Endothelial cell of umbilical vein (primary cell): Measurements from ENCODE around the gene OSBP2. TPM values are rescaled to one million over a fixed set of nuclear protein-coding genes. Genes with fewer than 3 reads are reported as not detected.

Source experiments
- BruUV-seq: library from RNA; stranded (reverse); fragments of 400-500 nt; replicated peaks from 2 replicates; lab custom pipeline; 2021; lab: Mats Ljungman, UMichigan
- CTCF ChIA-PET: fragments of 300-600, 350-600 bp; sonication (Branson Sonifier 250); formaldehyde crosslinking; loops from one replicate; lab custom pipeline; 2021; ENCODE audit warnings: antibody characterized with exemption, inconsistent platforms; lab: Charles Lee
- POLR2A ChIA-PET: fragments of 300-600, 350-600 bp; sonication (Branson Sonifier 250); formaldehyde crosslinking; loops from one replicate; lab custom pipeline; 2021; ENCODE audit warnings: antibody characterized with exemption, inconsistent platforms; lab: Charles Lee
- DNase-seq: peaks from one replicate; pipeline ENCODE4 v3.0.0-alpha.2; 2011; ENCODE audit warnings: low read depth, low spot score
- FAIRE-seq: peaks from 2 replicates; lab custom pipeline; 2011; peaks lifted over from hg19 to GRCh38; lab: Jason Lieb, UNC
- H2AFZ ChIP-seq: 2 replicates; pipeline ENCODE4 v1.6.0; 2012; ENCODE audit warnings: low read depth, low read length, control low read depth, inconsistent platforms
- H3K27ac ChIP-seq: 2 replicates; pipeline ENCODE4 v1.5.1; 2011; ENCODE audit warnings: low read depth, mild to moderate bottlenecking, control low read depth, low read length, moderate library complexity; ENCODE audit not compliant: insufficient read depth
- H3K27me3 ChIP-seq, 2 experiments: 2 replicates each; pipeline versions ENCODE4 v1.6.0 to v1.6.1; 2011; ENCODE audit warnings: low read length in 2 of 2, mixed read lengths in 1 of 2; ENCODE audit not compliant: control insufficient read depth in 2 of 2, insufficient read depth in 2 of 2
- H3K36me3 ChIP-seq, 2 experiments: 2 replicates in 1 of 2; 3 replicates in 1 of 2; pipeline ENCODE4 v1.5.1; 2011; ENCODE audit warnings: low read length in 2 of 2, mild to moderate bottlenecking in 1 of 2, moderate library complexity in 1 of 2; ENCODE audit not compliant: control insufficient read depth in 2 of 2, insufficient read depth in 2 of 2; ENCODE audit errors: extremely low read depth in 1 of 2
- H3K4me1 ChIP-seq: 3 replicates; pipeline ENCODE4 v1.5.1; 2011; ENCODE audit warnings: mild to moderate bottlenecking, low read length; ENCODE audit not compliant: control insufficient read depth, insufficient read depth; ENCODE audit errors: extremely low read depth
- H3K4me2 ChIP-seq: 2 replicates; pipeline ENCODE4 v1.6.1; 2011; ENCODE audit warnings: low read length, control low read depth, mixed read lengths; ENCODE audit not compliant: insufficient read depth
- H3K4me3 ChIP-seq, 3 experiments: fragments of 200-600 bp in 1 of 3; sonication (generic), shearing (Covaris generic) in 1 of 3; replicated peaks in 1 of 3; 2 replicates each; pipeline ENCODE4 v1.5.1; 2011 to 2016; ENCODE audit warnings: control low read depth in 3 of 3, low read length in 3 of 3, mild to moderate bottlenecking in 2 of 3, inconsistent platforms in 1 of 3, low read depth in 1 of 3, moderate library complexity in 1 of 3; ENCODE audit not compliant: insufficient read depth in 1 of 3
- H3K79me2 ChIP-seq: 2 replicates; pipeline ENCODE4 v1.6.0; 2012; ENCODE audit warnings: low read length, inconsistent platforms; ENCODE audit not compliant: control insufficient read depth, insufficient read depth
- H3K9ac ChIP-seq: replicated peaks from 2 replicates; pipeline ENCODE3; 2011; ENCODE audit warnings: low read length, control low read depth; ENCODE audit not compliant: insufficient read depth; ENCODE audit errors: extremely low read depth
- H3K9me1 ChIP-seq: replicated peaks from 3 replicates; pipeline ENCODE4 v1.6.0; 2011; ENCODE audit warnings: mild to moderate bottlenecking, low read length; ENCODE audit not compliant: control insufficient read depth, insufficient read depth; ENCODE audit errors: extremely low read depth
- H3K9me3 ChIP-seq: replicated peaks from 2 replicates; pipeline ENCODE4 v1.5.1; 2012; ENCODE audit warnings: low read length, inconsistent platforms; ENCODE audit not compliant: control insufficient read depth, insufficient read depth
- H4K20me1 ChIP-seq: replicated peaks from 2 replicates; pipeline ENCODE3; 2011; ENCODE audit warnings: mild to moderate bottlenecking, low read length; ENCODE audit not compliant: control insufficient read depth, insufficient read depth; ENCODE audit errors: extremely low read depth
- EZH2 ChIP-seq: IDR thresholded peaks from 2 replicates; pipeline ENCODE4 v1.6.1; 2012; ENCODE audit warnings: borderline replicate concordance, low read depth, mild to moderate bottlenecking, moderate library complexity, low read length, inconsistent platforms; ENCODE audit not compliant: severe bottlenecking
- FOS ChIP-seq: IDR thresholded peaks from 2 replicates; pipeline ENCODE4 v1.6.1; 2011; ENCODE audit warnings: mild to moderate bottlenecking, low read length, moderate library complexity, borderline replicate concordance; ENCODE audit not compliant: insufficient read depth
- GATA2 ChIP-seq: IDR thresholded peaks from 2 replicates; pipeline ENCODE4 v1.7.0; 2011; ENCODE audit warnings: low read depth, mild to moderate bottlenecking, moderate library complexity, mixed read lengths, low read length; ENCODE audit not compliant: insufficient read length, insufficient read depth
- JUN ChIP-seq: IDR thresholded peaks from 2 replicates; pipeline ENCODE4 v1.6.1; 2011; ENCODE audit warnings: borderline replicate concordance, low read depth; ENCODE audit not compliant: insufficient read length, insufficient read depth
- MYC ChIP-seq: IDR thresholded peaks from one replicate; pipeline ENCODE4 v1.6.1; 2011; ENCODE audit warnings: mild to moderate bottlenecking, low read depth, low read length
- POLR2A ChIP-seq: IDR thresholded peaks from 2 replicates; pipeline ENCODE4 v1.6.1; 2012; ENCODE audit warnings: low read depth, mild to moderate bottlenecking, control low read depth, low read length
- POLR2AphosphoS5 ChIP-seq: IDR thresholded peaks from 2 replicates; pipeline ENCODE4 v1.6.1; 2012; ENCODE audit warnings: low read depth, mild to moderate bottlenecking, control low read depth, low read length, moderate library complexity; ENCODE audit not compliant: insufficient read depth
- dilution Hi-C: fragments of 300-500 bp; cut with MboI; formaldehyde crosslinking; loops from one replicate; pipeline ENCODE4 v1.15.0; 2019; ENCODE audit warnings: low sequenced_read_pairs; ENCODE audit not compliant: extremely low pct_ligation_motif_present
- intact Hi-C: fragments of 100-400 bp; cut with micrococcal nuclease; formaldehyde crosslinking; loops from one replicate; pipeline ENCODE4 v1.10.0; 2022
- polyA plus RNA-seq, 4 experiments: library from polyadenylated mRNA; depleted of rRNA in 3 of 4; stranded (reverse) in 3 of 4; unstranded in 1 of 4; fragments of >200 nt; gene quantifications; 2 replicates each; pipeline versions ENCODE4 v1.2.1 to v1.2.3, GENCODE V29; 2011 to 2012; ENCODE audit warnings: missing spikeins in 1 of 4
- total RNA-seq: library from RNA; stranded (reverse); gene quantifications from 2 replicates; pipeline ENCODE4 v1.2.3, GENCODE V29; 2021
- TF ChIP-seq, protein P1 (sequence below): IDR thresholded peaks from 2 replicates; pipeline ENCODE4 v1.6.1; 2011; ENCODE audit not compliant: insufficient read depth, insufficient read length
- TF ChIP-seq, protein P2 (sequence below), 2 donors: IDR thresholded peaks; 1 replicate in 1 of 2; 2 replicates in 1 of 2; pipeline ENCODE4 v1.5.1; 2011; ENCODE audit warnings: low read length in 2 of 2, mild to moderate bottlenecking in 2 of 2, moderate library complexity in 2 of 2, control low read depth in 1 of 2, inconsistent platforms in 1 of 2, low read depth in 1 of 2; ENCODE audit not compliant: insufficient read depth in 1 of 2; ENCODE audit errors: extremely low read depth in 1 of 2

The OSBP2 gene
- total and polyA plus RNA-seq, 2 donors (not counting 3 experiments of a cell fraction or from before 2014, with no cell fraction given) = 4.1 to 7.5 TPM

DNA sequence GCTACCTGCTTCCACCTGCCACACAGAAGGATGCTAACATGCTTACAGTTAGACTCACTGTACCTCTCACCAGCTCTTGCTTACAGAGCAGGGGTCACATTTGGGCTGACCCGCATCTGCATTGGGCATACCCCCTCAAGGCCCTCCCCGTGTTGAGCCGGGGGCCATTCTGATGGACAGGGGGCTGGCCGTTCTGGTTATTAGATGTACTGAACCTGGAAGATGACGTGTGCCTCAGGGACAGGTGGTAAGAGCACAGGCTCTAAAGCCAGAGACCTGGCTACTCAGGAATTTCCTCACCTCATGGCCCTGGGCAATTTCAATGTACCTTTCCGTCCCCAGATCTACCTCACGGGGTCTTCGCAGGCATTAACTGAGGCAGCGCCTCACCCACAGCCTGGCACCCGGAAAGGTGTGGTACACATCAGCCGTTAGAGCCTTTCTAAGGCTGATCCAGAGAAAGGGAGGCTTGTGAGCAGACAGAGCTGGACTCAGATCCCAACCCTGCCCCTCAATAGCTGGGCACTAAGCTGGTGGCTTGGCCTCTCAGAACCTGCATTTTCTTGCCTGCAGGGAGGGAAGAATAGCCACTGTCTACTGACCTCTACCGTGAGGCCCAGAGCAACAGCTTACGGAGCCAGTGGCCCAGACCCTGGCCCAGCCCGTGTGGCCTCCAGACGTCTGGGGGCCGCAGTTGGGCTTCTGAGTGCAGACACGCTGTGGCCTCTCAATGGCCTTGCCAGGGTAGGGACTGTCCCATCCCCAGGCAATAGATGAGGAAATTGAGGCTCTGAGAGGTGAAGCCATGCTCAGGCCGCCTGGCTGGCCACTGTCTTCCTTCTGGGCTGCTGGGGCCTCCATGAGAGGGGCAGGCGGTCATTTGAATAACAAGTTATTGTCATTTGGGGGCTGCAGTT, 173.3 kb downstream of the OSBP2 start:
- CTCF ChIA-PET = interaction anchor here (0.7 to 2.3 kb wide), 4 partner anchors 23 to 105 kb away, joined by 3 to 13 read pairs (median 10); no protein-coding TSS in a partner anchor
- no peak overlapping the region for H3K27ac ChIP-seq
- no peak for FAIRE-seq

More for the DNA sequence above, 173.3 kb downstream of the OSBP2 start:
- Histone ChIP-seq H3K79me2 (no peaks in the 10 kb centered on the region), H3K27me3 (no peaks in the 10 kb centered on the region), H3K9me1 (no peaks in the 10 kb centered on the region), H3K4me1 (peaks cover 14% of the 10 kb centered on the region), H3K9me3 (no peaks in the 10 kb centered on the region), H4K20me1 (no peaks in the 10 kb centered on the region), H3K4me2 (no peak overlapping the region), H3K36me3 (no peaks in the 10 kb centered on the region), H3K9ac (no peak overlapping the region), H2AFZ (no peak overlapping the region), H3K4me3 (no peak overlapping the region)
- POLR2A ChIA-PET = no interaction called here
- BruUV-seq = no TSS peak
- dilution Hi-C loops (no loop called here), intact Hi-C loops (loop anchor here (2.0 kb wide), 3 partner anchors 23 to 65 kb away; no protein-coding TSS in a partner anchor)
- no peak for DNase-seq
- TF ChIP-seq POLR2AphosphoS5 (no peak), MYC (no peak), JUN (no peak), EZH2 (no peak), POLR2A (no peak), FOS (no peak), GATA2 (no peak)
- TF ChIP-seq, protein P1, sequence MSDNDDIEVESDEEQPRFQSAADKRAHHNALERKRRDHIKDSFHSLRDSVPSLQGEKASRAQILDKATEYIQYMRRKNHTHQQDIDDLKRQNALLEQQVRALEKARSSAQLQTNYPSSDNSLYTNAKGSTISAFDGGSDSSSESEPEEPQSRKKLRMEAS = no peak
- TF ChIP-seq, protein P2, sequence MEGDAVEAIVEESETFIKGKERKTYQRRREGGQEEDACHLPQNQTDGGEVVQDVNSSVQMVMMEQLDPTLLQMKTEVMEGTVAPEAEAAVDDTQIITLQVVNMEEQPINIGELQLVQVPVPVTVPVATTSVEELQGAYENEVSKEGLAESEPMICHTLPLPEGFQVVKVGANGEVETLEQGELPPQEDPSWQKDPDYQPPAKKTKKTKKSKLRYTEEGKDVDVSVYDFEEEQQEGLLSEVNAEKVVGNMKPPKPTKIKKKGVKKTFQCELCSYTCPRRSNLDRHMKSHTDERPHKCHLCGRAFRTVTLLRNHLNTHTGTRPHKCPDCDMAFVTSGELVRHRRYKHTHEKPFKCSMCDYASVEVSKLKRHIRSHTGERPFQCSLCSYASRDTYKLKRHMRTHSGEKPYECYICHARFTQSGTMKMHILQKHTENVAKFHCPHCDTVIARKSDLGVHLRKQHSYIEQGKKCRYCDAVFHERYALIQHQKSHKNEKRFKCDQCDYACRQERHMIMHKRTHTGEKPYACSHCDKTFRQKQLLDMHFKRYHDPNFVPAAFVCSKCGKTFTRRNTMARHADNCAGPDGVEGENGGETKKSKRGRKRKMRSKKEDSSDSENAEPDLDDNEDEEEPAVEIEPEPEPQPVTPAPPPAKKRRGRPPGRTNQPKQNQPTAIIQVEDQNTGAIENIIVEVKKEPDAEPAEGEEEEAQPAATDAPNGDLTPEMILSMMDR (IDR thresholded peaks at IDR 0.05; ENCODE audit: extremely low read depth in 1 of 2, insufficient read depth in 1 of 2, low read depth in 1 of 2, low read length in 2 of 2) = no peak
